ENCODE data around the gene KCNT1.
A peak's percentile ranks its signal among the peaks of the same experiment; 100 is the strongest.

Gene KCNT1

DNA sequence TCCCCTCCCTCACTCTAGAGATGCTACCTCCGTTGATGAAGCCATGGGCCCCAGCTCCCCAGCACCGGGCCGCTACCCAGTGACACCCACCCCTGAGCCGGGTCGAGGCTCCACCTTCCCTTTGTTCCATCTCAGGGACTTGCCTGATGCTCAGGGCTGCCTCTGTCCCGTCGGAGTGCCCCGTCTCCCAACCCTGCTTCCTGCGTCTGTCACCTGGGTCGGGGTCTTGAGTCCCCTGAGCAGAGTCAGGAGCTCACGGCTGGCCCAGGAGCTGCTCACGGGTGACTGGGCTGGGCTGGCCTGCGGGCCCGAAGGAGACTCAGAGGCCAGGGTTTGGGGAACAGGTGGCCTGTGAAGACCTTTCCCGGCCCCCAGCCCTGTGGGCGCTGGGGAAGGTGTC lies 85.3 kb downstream of the KCNT1 start:
- no peak for DNase-seq

- no peak for DNase-seq
Measured at GRCh38 chr9:135787776-135788575, 86.0 kb downstream of the KCNT1 start.

DNA sequence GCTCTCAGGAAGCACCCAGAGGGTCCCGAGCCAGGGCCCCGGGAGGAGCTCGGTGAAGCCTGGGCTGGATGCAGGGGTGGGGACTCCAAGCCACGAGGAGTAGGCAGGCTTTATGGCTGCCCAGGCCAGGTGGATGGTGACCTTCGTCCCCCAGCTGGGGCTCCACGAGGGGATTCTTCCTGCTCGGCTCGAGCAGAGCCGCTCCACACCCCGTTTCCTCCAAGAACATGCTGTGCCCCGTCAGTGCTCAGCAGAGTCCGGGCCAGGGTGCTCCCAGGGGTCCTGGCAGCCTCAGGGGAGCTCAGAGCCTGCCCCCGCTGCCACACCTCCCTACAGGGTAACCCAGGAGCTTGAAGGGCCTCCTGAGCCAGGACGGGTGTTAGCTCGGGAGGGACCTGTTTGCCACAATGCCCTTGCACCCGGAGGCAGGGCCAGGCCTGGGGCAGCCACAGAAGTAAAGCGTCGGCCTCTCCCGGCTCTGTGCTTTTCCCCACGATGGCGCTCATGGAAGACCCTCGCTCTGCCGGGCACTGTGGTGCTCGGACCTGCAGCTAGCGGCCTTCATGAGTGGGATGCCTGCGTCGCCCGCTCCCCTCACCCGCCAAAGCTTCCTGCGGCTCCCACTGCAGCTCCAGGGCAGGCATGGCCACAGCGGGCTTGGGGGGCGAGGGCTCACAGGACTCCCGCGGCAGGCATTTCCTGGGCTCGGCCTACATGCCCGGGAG lies 86.8 kb downstream of the KCNT1 start:
- DNase-seq = no peak

GRCh38 chr9:135789838-135790291 lies 87.9 kb downstream of the KCNT1 start:
- no peak for DNase-seq

- DNase-seq = no peak
Measured at GRCh38 chr9:135790356-135790755, 88.4 kb downstream of the KCNT1 start.

GRCh38 chr9:135790850-135791249 lies 88.9 kb downstream of the KCNT1 start:
- no peak for DNase-seq

DNA sequence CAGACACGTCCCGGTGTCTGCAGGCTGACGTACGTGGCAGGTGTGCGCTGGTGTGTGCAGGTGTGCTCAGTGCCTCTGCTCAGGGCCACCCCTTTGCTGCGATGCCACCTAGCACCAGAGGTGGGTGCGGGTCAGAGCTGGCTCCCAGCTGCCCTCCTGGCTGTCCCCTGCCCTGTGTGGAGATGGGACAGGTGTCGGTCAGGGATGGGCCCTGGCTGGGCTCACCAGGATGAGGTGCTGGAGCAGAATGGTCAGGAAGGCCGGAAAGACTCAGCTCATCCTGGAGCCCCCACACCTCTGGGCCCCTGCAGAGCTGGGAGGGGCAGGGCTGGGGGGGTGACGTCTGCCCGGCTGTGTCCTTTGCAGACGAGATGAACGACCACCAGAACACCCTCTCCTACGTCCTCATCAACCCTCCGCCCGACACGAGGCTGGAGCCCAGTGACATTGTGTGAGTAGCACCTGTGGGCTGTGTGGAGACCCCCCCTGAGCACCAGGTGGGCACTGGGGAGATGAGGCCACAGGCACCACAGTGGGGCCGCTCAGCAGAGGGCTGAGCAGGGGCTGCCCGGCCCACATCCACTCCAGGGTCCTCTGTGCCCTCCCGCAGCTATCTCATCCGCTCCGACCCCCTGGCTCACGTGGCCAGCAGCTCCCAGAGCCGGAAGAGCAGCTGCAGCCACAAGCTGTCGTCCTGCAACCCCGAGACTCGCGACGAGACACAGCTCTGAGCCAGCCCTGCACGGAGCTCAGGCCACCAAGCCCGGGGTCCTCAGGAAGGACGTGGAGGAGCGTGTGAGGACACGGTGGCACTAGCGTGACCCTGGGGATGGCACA lies 89.7 kb downstream of the KCNT1 start:
- no peak for DNase-seq

GRCh38 chr9:135792268-135793128 lies 90.5 kb downstream of the KCNT1 start:
- no peak for DNase-seq

DNA sequence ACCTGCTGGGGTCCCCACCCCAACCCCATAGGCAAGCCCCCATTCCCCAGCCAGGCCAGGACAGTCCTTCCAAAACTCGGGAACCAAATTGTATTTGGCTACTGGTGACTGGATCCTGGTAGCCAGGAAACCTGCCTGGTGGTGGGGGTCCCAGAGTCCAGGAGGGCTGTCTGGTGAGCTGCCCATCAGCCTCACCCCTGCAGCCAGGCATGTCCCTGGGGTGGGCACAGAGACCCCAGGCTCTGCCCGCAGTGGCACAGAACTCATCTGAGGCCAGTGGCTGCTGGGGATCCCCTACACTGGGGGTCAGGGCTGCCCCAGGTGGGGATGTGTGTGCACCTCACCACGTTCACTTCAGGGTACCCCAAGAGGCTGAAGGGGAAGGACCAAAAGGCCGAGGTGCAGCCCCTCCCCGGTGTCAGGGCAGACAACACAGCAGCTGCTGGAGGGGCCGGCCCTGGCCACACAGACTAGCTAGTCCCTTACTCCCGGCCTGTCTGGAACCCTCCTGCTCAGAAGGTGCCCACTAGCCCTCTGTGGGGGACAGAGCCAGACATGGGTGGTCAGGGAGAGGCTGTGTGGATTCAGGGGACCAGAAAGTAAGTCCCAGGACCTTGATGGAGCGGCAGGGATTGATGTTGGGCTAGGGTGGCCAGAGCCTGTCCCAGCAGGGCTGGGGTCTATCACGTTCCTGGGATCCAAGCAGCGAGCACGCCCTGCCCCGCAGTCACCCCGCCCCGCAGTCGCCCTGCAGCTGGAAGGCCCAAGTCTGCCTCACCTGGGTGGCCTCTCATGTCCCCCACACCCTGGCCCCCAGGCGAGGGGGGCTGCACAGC lies 91.5 kb downstream of the KCNT1 start:
- DNase-seq = no peak

DNA sequence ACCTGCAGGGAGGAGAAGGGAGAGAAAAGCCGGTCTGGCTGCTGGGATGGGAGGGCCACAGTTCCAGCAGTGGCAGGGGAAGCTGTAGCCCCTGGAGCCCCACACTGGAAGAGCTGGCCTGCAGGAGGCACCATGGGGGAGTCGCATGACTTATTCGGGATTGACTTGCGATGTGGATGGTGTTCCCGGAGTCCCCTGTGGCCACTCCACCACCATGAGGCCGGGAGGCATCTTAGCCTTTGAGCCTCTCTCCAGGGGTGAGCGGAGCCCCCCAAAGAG lies 92.0 kb downstream of the KCNT1 start:
- DNase-seq = no peak

DNA sequence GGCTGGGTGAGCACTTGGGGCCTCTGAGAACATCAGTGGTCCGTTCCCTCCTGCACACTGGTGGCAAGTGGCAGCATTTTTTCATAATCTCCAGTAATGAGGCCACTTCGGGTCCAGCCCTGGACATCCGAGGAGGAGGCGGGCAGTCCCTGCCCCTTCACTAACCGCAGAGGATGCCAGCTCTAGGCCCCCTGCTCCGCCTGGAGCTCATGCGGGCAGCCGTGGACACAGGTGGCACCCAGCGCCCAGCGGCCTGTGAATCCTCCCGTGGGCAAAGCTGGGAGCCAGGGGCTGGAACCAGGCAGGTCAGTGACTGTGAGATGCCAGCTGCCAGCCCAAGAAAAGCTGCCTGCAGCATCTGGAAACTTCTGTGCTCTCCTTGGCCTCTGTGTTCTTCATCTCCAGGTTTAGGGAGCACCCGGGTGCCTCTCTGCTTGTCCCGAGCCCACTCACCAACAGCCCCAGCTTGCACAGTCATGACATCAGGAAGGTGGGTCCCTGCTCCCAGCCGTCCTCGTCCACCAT lies 92.4 kb downstream of the KCNT1 start:
- no peak for DNase-seq

GRCh38 chr9:135795391-135795790 lies 93.4 kb downstream of the KCNT1 start:
- DNase-seq = no peak

DNA sequence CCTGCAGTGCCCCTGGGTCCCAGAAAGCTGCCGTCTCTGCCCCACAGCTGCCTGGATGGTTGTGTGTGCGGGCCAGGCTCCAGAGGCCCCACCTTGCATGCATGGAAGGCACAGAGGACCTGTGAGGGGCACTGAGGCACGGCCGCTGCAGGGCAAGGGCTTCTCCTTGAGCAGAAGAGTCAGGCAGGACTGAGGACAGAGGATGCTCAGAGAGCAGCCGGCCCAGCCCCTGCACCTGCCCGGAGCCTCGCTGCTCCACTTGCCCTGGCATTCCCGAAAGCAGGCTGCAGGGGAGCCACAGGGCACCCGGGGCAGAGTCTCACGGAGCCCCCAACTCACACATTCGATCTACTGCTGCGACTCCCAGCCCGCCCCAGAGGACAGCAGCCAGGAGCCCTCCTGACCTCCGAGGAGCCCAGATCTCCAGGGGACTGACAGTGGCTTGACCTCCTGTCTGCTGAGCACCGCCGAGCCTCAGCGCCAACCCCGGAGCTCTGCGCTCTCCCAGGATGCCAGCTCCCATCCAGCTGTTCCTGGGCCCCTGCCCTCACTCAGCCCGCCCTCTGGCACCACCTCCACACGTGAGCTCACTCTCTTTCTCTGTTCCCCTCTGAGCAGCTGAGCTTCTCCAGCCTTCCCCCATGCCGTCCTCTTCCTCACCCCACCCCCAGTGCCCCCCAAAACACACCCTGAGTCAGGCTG lies 95.0 kb downstream of the KCNT1 start:
- DNase-seq = no peak

- DNase-seq = peak; percentile 5
Measured at GRCh38 chr9:135797507-135798262, 95.7 kb downstream of the KCNT1 start.

DNA sequence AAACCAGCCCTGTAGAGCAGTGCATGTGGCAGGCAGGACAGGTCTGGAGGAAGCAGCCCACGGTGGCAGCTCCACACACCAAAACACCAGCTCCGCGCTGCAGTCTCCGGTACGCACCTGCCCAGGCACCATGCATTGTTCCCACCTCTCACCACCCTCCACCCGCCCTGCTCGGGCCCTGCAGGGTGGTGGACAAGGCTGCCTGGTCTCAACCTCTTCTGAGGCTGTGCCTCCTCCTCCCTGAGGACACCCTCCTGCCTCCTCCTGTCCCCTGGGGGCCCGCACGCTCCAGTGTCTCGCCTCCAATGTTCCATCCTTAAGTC lies 96.2 kb downstream of the KCNT1 start:
- DNase-seq = no peak

- DNase-seq = no peak
Measured at GRCh38 chr9:135799261-135799660, 97.3 kb downstream of the KCNT1 start.

GRCh38 chr9:135801070-135801469 lies 99.1 kb downstream of the KCNT1 start:
- no peak for DNase-seq

DNA sequence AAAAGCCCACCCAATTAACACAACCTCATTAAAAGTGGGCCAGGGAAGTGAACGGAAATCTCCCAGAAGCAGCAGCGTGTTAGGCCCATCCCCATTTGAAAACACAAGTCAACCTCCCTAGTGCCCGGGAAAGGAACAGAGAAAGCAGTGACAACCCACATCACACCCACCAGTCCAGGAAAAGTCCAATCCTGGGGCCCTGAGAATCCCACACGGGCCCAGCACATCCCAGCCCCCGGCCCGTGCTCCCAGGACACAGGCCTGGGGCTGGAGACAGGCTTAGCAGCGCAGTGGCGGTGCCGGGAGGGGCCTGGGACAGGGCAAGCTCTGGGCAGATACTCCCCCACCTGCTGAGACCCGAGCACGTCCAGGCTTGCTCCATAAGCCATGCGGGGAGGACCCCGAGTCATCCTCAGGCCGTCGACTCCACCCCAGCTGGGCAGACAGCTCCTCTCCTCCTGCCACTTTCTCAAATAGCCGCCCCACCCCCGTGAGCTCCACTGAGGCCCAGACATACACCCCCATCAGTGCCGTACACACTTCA lies 101.0 kb downstream of the KCNT1 start:
- no peak for DNase-seq

- no peak for DNase-seq
Measured at GRCh38 chr9:135803441-135803840, 101.5 kb downstream of the KCNT1 start.

Measured in stimulated activated naive CD4-positive, alpha-beta T cell treated with Interleukin-2 at 50 U/mL for 16 hours (primary cell).